ENCODE data around the gene KLK2. TPM values are rescaled to one million over a fixed set of nuclear protein-coding genes. Genes with fewer than 3 reads are reported as not detected.

The KLK2 gene
- over 10,000 TPM in 1 of 2 donors, 1,000 to 10,000 TPM in 1; 3,344 to 10,024 TPM for total RNA-seq

GRCh38 chr19:50873056-50873455 is at the start of gene KLK2:
TSS of gene KLK2 (plus strand) at chr19:50873439. CDS start at chr19:50873474, 35 bp downstream.
- intact Hi-C loops (cut with DNase I) = no loop called here
- Histone ChIP-seq H3K36me3 (no peaks in the 10 kb centered on the region), H3K4me3 (peak within 1 kb of the TSS; percentile 42 to 58), H3K4me1 (replicated peaks) (peaks cover 16% of the 10 kb centered on the region), H3K9me3 (no peaks in the 10 kb centered on the region), H3K27ac (peak within 1 kb of the TSS; percentile 97 to 99), H3K27me3 (replicated peaks; ENCODE audit: insufficient read depth) (no peaks in the 10 kb centered on the region)
- TF ChIP-seq POLR2AphosphoS5 (IDR thresholded peaks at IDR 0.05) (peak; percentile 96), CTCF (IDR thresholded peaks at IDR 0.05) (no peak)
- DNase-seq (ENCODE audit: low spot score) = peak; percentile 87
- WGBS = 34% methylated on average over 3 of the region's 3 CpGs

GRCh38 chr19:50826492-50827240 is 46.6 kb upstream of the KLK2 start:
- no peaks in the 10 kb centered on the region for H3K27me3 ChIP-seq (replicated peaks; ENCODE audit: insufficient read depth)
- intact Hi-C loops (cut with DNase I) = no loop called here
- DNase-seq (ENCODE audit: low spot score) = no peak
- H3K4me3 ChIP-seq = no peak overlapping the region
- TF ChIP-seq POLR2AphosphoS5 (IDR thresholded peaks at IDR 0.05) (no peak), CTCF (IDR thresholded peaks at IDR 0.05) (no peak), POLR2A (IDR thresholded peaks at IDR 0.05) (no peak)
- H3K4me1 ChIP-seq (replicated peaks) = no peaks in the 10 kb centered on the region
- H3K27ac ChIP-seq = no peak overlapping the region
- no peaks in the 10 kb centered on the region for H3K9me3 ChIP-seq
- WGBS = 79% methylated on average over 43 of the region's 43 CpGs
- no peaks in the 10 kb centered on the region for H3K36me3 ChIP-seq

GRCh38 chr19:50827476-50827875 is 45.8 kb upstream of the KLK2 start:
- WGBS = 83% methylated on average over 14 of the region's 14 CpGs
- no peaks in the 10 kb centered on the region for H3K9me3 ChIP-seq
- no peak for TF ChIP-seq POLR2A (IDR thresholded peaks at IDR 0.05)
- TF ChIP-seq POLR2AphosphoS5 (IDR thresholded peaks at IDR 0.05) = no peak
- TF ChIP-seq CTCF (IDR thresholded peaks at IDR 0.05) = no peak
- no peak for DNase-seq (ENCODE audit: low spot score)
- H3K36me3 ChIP-seq = no peaks in the 10 kb centered on the region
- no peak overlapping the region for H3K4me3 ChIP-seq
- intact Hi-C loops (cut with DNase I) = no loop called here
- no peak overlapping the region for H3K27ac ChIP-seq
- H3K27me3 ChIP-seq (replicated peaks; ENCODE audit: insufficient read depth) = no peaks in the 10 kb centered on the region
- no peaks in the 10 kb centered on the region for H3K4me1 ChIP-seq (replicated peaks)

- intact Hi-C loops (cut with DNase I) = no loop called here
- Histone ChIP-seq H3K4me1 (replicated peaks) (no peaks in the 10 kb centered on the region), H3K27ac (no peak overlapping the region), H3K9me3 (no peaks in the 10 kb centered on the region), H3K36me3 (no peaks in the 10 kb centered on the region), H3K4me3 (no peak overlapping the region), H3K27me3 (replicated peaks; ENCODE audit: insufficient read depth) (no peaks in the 10 kb centered on the region)
- DNase-seq (ENCODE audit: low spot score) = no peak
- no peak for TF ChIP-seq POLR2A (IDR thresholded peaks at IDR 0.05)
- no peak for TF ChIP-seq POLR2AphosphoS5 (IDR thresholded peaks at IDR 0.05)
- no peak for TF ChIP-seq CTCF (IDR thresholded peaks at IDR 0.05)
- 81% methylated on average over 5 of the region's 5 CpGs for WGBS
Observed at GRCh38 chr19:50829801-50830200, 43.4 kb upstream of the KLK2 start.

Data from prostate gland (tissue), 2 donors.